Activated CD8-positive, alpha-beta memory T cell treated with anti-CD3 and anti-CD28 coated beads for 1 hour (primary cell): ENCODE measurements around the gene ASB2.

ENCODE experiments used
- DNase-seq, 2 donors: peaks; one replicate each; pipeline ENCODE4 v3.0.0-alpha.2; 2020; ENCODE audit warnings: low read depth in 1 of 2; ENCODE audit errors: extremely low read depth in 1 of 2

The ASB2 gene

GRCh38 chr14:93909429-93910128, 66.8 kb downstream of the ASB2 start:
- no peak for DNase-seq

GRCh38 chr14:93906341-93907329, 69.7 kb downstream of the ASB2 start:
- DNase-seq = peak in 1 of 2 donors; percentile 29

GRCh38 chr14:93905623-93906022, 70.7 kb downstream of the ASB2 start:
- no peak for DNase-seq

GRCh38 chr14:93903342-93904184, 72.8 kb downstream of the ASB2 start:
- no peak for DNase-seq

GRCh38 chr14:93902619-93903307, 73.6 kb downstream of the ASB2 start:
- no peak for DNase-seq

- DNase-seq = no peak
These were observed 74.6 kb downstream of the ASB2 start for GRCh38 chr14:93901813-93902212.

GRCh38 chr14:93898731-93899130, 77.6 kb downstream of the ASB2 start:
- no peak for DNase-seq

GRCh38 chr14:93898081-93898611, 78.2 kb downstream of the ASB2 start:
- no peak for DNase-seq

GRCh38 chr14:93897476-93897845, 78.9 kb downstream of the ASB2 start:
- DNase-seq = no peak

GRCh38 chr14:93895023-93895604, 81.3 kb downstream of the ASB2 start:
- no peak for DNase-seq

- no peak for DNase-seq
These were observed 82.6 kb downstream of the ASB2 start for GRCh38 chr14:93893661-93894261.

GRCh38 chr14:93892923-93893558, 83.3 kb downstream of the ASB2 start:
- DNase-seq = peak; percentile 14 to 59

- DNase-seq = no peak
These were observed 83.9 kb downstream of the ASB2 start for GRCh38 chr14:93892505-93892839.

- no peak for DNase-seq
These were observed 84.4 kb downstream of the ASB2 start for GRCh38 chr14:93891756-93892504.

GRCh38 chr14:93889739-93890483, 86.5 kb downstream of the ASB2 start:
- DNase-seq = no peak

- no peak for DNase-seq
These were observed 87.4 kb downstream of the ASB2 start for GRCh38 chr14:93888995-93889394.

- no peak for DNase-seq
These were observed 91.4 kb downstream of the ASB2 start for GRCh38 chr14:93884950-93885349.
